DND-41 (cell line): ENCODE data around the gene AZI2.

ENCODE experiments used
- CTCF ChIP-seq: IDR thresholded peaks from 2 replicates; pipeline ENCODE4 v1.5.1; 2012; ENCODE audit warnings: borderline replicate concordance, low read length, moderate library complexity, mild to moderate bottlenecking; ENCODE audit not compliant: poor library complexity, severe bottlenecking; ENCODE audit errors: extremely low read depth
- EZH2 ChIP-seq: IDR thresholded peaks from 3 replicates; pipeline ENCODE4 v1.6.1; 2012; ENCODE audit warnings: borderline replicate concordance, low read depth, mild to moderate bottlenecking, moderate library complexity, low read length, inconsistent platforms; ENCODE audit not compliant: severe bottlenecking

- TF ChIP-seq CTCF (no peak), EZH2 (no peak)
Measured at GRCh38 chr3:28388978-28389377, 40.4 kb upstream of the AZI2 start.
